Ishikawa (cell line): Measurements from ENCODE around the gene MAGI2.

Experiments used
- CEBPB ChIP-seq: IDR thresholded peaks from 2 replicates; pipeline ENCODE4 v1.6.1; 2012
- CREB1 ChIP-seq: IDR thresholded peaks from 2 replicates; pipeline ENCODE4 v1.6.1; 2012; ENCODE audit warnings: low read depth
- EGR1 ChIP-seq: IDR thresholded peaks from 2 replicates; pipeline ENCODE4 v1.6.1; 2012
- EP300 ChIP-seq: IDR thresholded peaks from 2 replicates; pipeline ENCODE4 v1.6.1; 2012; ENCODE audit warnings: borderline replicate concordance
- FOXM1 ChIP-seq: IDR thresholded peaks from 2 replicates; pipeline ENCODE4 v1.6.1; 2012; ENCODE audit warnings: low read depth, borderline replicate concordance
- NFIC ChIP-seq: IDR thresholded peaks from 2 replicates; pipeline ENCODE4 v1.6.1; 2012
- RAD21 ChIP-seq: IDR thresholded peaks from 2 replicates; pipeline ENCODE4 v1.6.1; 2012; ENCODE audit warnings: low read depth
- TAF1 ChIP-seq: IDR thresholded peaks from 2 replicates; pipeline ENCODE4 v1.6.1; 2012; ENCODE audit warnings: low read depth, mild to moderate bottlenecking
- TCF12 ChIP-seq: IDR thresholded peaks from 2 replicates; pipeline ENCODE4 v1.6.1; 2012; ENCODE audit warnings: low read depth
- TEAD4 ChIP-seq: IDR thresholded peaks from 2 replicates; pipeline ENCODE4 v1.6.1; 2012
- USF1 ChIP-seq: IDR thresholded peaks from 2 replicates; pipeline ENCODE4 v1.6.1; 2012
- YY1 ChIP-seq: IDR thresholded peaks from 2 replicates; pipeline ENCODE4 v1.6.1; 2012; ENCODE audit warnings: low read depth
- ZBTB7A ChIP-seq: IDR thresholded peaks from 2 replicates; pipeline ENCODE4 v1.6.1; 2012; ENCODE audit warnings: low read depth
- TF ChIP-seq, protein P1 (sequence below): IDR thresholded peaks from 2 replicates; pipeline ENCODE4 v1.6.1; 2012; ENCODE audit warnings: low read depth, mild to moderate bottlenecking
- TF ChIP-seq, protein P2 (sequence below): IDR thresholded peaks from 2 replicates; pipeline ENCODE4 v1.6.1; 2012

The MAGI2 gene

GRCh38 chr7:78296644-78297371, 1156.7 kb downstream of the MAGI2 start:
- TF ChIP-seq EGR1 (no peak), USF1 (no peak), NFIC (no peak), RAD21 (no peak)
- TF ChIP-seq, protein P1, sequence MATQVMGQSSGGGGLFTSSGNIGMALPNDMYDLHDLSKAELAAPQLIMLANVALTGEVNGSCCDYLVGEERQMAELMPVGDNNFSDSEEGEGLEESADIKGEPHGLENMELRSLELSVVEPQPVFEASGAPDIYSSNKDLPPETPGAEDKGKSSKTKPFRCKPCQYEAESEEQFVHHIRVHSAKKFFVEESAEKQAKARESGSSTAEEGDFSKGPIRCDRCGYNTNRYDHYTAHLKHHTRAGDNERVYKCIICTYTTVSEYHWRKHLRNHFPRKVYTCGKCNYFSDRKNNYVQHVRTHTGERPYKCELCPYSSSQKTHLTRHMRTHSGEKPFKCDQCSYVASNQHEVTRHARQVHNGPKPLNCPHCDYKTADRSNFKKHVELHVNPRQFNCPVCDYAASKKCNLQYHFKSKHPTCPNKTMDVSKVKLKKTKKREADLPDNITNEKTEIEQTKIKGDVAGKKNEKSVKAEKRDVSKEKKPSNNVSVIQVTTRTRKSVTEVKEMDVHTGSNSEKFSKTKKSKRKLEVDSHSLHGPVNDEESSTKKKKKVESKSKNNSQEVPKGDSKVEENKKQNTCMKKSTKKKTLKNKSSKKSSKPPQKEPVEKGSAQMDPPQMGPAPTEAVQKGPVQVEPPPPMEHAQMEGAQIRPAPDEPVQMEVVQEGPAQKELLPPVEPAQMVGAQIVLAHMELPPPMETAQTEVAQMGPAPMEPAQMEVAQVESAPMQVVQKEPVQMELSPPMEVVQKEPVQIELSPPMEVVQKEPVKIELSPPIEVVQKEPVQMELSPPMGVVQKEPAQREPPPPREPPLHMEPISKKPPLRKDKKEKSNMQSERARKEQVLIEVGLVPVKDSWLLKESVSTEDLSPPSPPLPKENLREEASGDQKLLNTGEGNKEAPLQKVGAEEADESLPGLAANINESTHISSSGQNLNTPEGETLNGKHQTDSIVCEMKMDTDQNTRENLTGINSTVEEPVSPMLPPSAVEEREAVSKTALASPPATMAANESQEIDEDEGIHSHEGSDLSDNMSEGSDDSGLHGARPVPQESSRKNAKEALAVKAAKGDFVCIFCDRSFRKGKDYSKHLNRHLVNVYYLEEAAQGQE = no peak

DNA sequence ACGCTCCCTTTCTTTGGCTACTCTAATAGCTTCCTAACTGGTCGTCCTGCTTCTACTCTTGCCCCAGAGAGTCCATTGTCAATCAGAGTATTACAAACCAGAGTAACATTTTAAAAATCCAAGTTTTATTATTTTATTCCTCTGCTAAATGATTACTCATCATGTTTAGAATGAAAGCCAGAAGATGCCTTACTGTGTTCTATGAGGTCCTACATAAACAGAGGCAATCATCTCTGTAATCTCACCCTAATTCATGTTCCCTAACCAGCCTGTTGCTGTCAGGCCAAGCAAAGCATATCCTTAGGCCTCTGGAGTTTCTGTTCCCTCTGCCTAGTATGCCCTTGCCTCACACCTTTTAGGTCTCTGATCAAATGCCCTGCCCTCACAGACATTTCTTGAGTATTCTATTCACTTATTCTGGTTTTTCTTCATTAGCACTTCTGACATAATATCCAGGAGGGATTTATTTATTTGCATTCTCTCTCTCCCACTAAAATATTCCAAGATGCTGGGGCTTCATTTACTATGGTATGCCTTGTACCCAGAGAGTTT, 1157.3 kb downstream of the MAGI2 start:
- TF ChIP-seq CEBPB = no peak
- no peak for TF ChIP-seq TCF12
- no peak for TF ChIP-seq FOXM1
- TF ChIP-seq, protein P2, sequence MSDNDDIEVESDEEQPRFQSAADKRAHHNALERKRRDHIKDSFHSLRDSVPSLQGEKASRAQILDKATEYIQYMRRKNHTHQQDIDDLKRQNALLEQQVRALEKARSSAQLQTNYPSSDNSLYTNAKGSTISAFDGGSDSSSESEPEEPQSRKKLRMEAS = no peak
- TF ChIP-seq ZBTB7A = no peak
- no peak for TF ChIP-seq NFIC
- no peak for TF ChIP-seq CREB1
- no peak for TF ChIP-seq TEAD4
- no peak for TF ChIP-seq USF1
- no peak for TF ChIP-seq EP300
- TF ChIP-seq YY1 = no peak

DNA sequence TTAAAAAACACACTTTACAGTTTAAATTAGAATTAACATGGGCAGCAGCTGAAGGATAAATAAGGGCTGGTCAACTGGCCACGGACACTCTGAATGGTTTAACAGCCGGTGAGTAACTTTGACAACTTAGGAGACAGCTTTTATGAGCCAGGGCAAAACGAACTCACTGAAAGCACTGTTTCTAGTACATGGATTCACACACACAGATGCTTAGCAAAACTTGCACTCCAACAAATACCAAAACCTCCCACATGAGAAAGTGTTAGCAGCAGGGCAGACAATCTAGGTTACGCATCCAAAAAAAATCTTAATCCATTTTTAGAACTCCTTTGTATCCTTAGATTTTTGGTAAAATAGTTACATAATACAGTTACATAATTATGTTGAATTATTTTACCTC, 1168.5 kb downstream of the MAGI2 start:
- no peak for TF ChIP-seq TCF12
- no peak for TF ChIP-seq EP300
- TF ChIP-seq USF1 = no peak
- no peak for TF ChIP-seq RAD21

- no peak for TF ChIP-seq ZBTB7A
- no peak for TF ChIP-seq CREB1
- TF ChIP-seq, protein P1 = no peak
- TF ChIP-seq CEBPB = no peak
- no peak for TF ChIP-seq EGR1
- no peak for TF ChIP-seq YY1
- TF ChIP-seq, protein P2 = no peak
- TF ChIP-seq TEAD4 = no peak
- TF ChIP-seq TCF12 = no peak
- no peak for TF ChIP-seq FOXM1
These were observed 1173.2 kb downstream of the MAGI2 start for GRCh38 chr7:78280276-78280675.

DNA sequence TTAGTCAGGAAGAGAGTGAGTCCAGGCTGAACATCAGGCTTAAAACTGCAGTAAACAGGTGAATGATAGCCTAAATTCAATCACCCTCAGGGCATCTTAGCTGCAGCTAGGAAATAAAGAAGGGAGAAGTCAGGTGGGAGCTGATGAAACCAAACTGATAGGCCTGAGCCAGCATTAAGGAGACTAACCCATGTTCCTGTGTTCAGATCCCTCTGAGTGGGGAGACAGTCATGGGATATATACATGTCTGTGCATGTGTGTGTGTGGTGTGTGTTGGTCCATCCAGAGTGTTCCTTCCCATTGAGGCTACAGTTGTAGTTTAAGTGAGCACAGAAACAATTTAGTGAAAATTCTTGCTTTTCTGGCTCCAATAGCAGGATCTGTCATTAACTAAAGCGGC, 1174.0 kb downstream of the MAGI2 start:
- TF ChIP-seq YY1 (no peak), CREB1 (no peak), RAD21 (no peak), ZBTB7A (no peak), NFIC (no peak), TEAD4 (no peak), TAF1 (no peak), EP300 (no peak), CEBPB (no peak), TCF12 (no peak), EGR1 (no peak), FOXM1 (no peak), USF1 (no peak)
- TF ChIP-seq, protein P1 = no peak
- TF ChIP-seq, protein P2 = no peak
